Skeletal muscle satellite cell (primary cell): ENCODE data around the gene RAD23B.

Experiments
- H3K27me3 ChIP-seq: 2 replicates; pipeline ENCODE4 v1.7.0; 2013; ENCODE audit warnings: low read length; ENCODE audit not compliant: control insufficient read depth, insufficient read depth
- H3K36me3 ChIP-seq: 2 replicates; pipeline ENCODE4 v1.7.0; 2013; ENCODE audit warnings: mild to moderate bottlenecking, control low read depth, low read length; ENCODE audit not compliant: insufficient read depth
- H3K4me1 ChIP-seq: 2 replicates; pipeline ENCODE4 v1.7.0; 2013; ENCODE audit warnings: low read length; ENCODE audit not compliant: control insufficient read depth, insufficient read depth
- H3K4me2 ChIP-seq: 2 replicates; pipeline ENCODE4 v1.7.0; 2013; ENCODE audit warnings: mild to moderate bottlenecking, low read length
- H3K4me3 ChIP-seq: 2 replicates; pipeline ENCODE4 v1.7.0; 2013; ENCODE audit warnings: low read length
- H3K9ac ChIP-seq: 2 replicates; pipeline ENCODE4 v1.7.0; 2013; ENCODE audit warnings: mild to moderate bottlenecking, low read depth, low read length, moderate library complexity
- H3K9me3 ChIP-seq: replicated peaks from 2 replicates; pipeline ENCODE4 v1.7.0; 2013; ENCODE audit warnings: mild to moderate bottlenecking, control low read depth, low read length

RAD23B gene

DNA sequence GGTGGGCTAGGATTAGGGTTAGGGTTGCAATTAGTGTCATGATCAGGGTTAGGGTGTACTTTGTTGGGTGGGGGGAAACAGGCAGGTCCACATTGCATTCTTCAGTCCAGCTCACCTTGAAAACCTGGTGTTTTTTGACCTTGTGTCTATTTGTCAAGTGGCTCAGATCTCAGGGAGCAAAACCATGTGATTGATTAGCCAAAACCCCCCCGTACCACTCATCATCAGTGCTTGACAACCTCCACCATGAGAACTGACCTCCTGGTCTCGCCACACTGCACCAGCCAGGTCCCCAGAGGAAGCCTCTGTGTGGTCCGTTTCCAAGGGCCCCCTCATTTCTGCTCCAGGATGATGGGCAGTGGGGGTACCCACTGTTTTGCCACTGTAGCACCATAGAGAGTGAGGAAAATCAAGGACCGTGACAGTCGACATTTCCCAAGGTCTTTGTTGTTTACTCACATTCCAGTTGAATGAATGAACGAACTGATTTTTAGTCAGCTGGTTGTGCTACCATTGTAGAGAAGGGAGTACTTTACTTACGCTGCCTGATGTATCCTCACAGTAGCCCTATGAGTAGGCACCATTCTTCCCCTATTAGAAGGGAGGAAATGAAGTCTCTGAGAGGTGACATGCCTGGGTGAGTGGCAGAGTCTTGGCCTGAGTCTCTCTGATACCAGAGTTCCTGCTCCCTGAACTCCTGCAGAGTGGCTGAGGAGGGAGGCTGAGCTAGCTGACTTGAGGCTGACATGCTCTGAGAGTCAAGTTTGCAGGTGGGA is 84.8 kb downstream of the RAD23B start:
- no peaks in the 10 kb centered on the region for H3K36me3 ChIP-seq
- no peak overlapping the region for H3K9ac ChIP-seq
- no peaks in the 10 kb centered on the region for H3K9me3 ChIP-seq
- peaks cover 22% of the 10 kb centered on the region for H3K27me3 ChIP-seq
- no peaks in the 10 kb centered on the region for H3K4me1 ChIP-seq
- H3K4me2 ChIP-seq = no peak overlapping the region
- H3K4me3 ChIP-seq = no peak overlapping the region

DNA sequence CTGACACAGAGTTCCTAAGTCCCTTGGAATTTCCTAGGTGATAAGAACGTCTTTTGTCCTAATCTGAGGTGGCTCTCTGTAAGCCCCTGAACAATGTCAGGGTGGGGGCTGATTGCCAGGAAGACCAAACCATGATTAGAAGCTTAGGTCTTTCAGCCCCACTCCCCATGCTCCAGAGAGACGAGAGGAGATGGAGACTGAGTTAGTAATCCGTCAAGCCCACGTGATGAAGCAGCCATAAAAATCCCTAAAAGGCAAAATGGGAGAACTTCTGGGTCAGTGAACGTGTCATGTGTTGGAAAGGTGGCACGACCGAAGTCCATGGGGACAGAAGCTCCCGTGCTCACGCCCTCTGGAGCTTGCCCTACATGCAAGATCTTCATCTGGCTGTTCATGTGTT is 85.6 kb downstream of the RAD23B start:
- H3K4me3 ChIP-seq = no peak overlapping the region
- no peak overlapping the region for H3K9ac ChIP-seq
- no peaks in the 10 kb centered on the region for H3K4me1 ChIP-seq
- H3K4me2 ChIP-seq = no peak overlapping the region
- H3K9me3 ChIP-seq = no peaks in the 10 kb centered on the region
- peaks cover 22% of the 10 kb centered on the region for H3K27me3 ChIP-seq
- no peaks in the 10 kb centered on the region for H3K36me3 ChIP-seq

DNA sequence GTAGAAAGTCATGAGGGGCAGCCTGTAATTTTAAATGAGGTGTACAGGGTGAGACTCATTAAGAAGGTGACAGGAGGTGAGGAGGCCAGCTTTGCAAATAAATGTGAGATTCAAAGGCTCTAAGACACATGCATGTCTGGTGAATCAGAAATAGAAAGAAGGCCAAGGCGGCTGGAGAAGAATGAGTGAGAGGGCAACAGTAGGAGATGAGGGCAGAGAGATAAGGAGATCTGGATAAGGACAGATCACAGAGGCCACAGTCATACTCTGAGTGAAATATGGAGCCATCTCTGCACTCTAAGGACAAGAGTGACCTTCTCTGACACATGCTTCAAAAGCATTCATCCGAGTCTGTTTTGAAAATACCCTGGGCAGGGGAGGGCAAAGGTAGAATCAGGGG is 90.7 kb downstream of the RAD23B start:
- no peaks in the 10 kb centered on the region for H3K36me3 ChIP-seq
- H3K4me2 ChIP-seq = no peak overlapping the region
- H3K27me3 ChIP-seq = peaks cover 11% of the 10 kb centered on the region
- H3K4me1 ChIP-seq = no peaks in the 10 kb centered on the region
- H3K9ac ChIP-seq = no peak overlapping the region
- H3K9me3 ChIP-seq = no peaks in the 10 kb centered on the region
- no peak overlapping the region for H3K4me3 ChIP-seq

DNA sequence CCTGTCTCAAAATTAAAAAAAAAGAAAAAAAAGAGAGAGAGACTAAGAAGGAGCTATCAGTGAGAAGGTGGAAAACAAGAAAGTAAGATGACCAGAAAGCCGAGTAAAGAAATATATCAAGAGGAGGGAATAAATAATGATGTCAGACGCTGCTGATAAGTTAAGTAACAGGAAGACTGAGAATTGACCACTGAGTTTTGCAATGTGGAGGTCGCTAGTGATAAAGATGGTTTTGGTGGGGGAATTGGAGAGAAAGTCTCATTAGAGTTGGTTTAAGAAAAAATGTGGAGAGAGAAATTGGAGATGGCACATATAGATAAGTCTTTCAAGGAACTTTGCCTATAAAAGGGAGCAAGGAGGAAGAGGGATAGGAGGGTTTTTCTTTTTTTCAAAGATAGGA is 91.9 kb downstream of the RAD23B start:
- Histone ChIP-seq H3K4me3 (no peak overlapping the region), H3K4me2 (no peak overlapping the region), H3K36me3 (no peaks in the 10 kb centered on the region), H3K9me3 (no peaks in the 10 kb centered on the region), H3K9ac (no peak overlapping the region), H3K4me1 (no peaks in the 10 kb centered on the region), H3K27me3 (peaks cover 3% of the 10 kb centered on the region)

DNA sequence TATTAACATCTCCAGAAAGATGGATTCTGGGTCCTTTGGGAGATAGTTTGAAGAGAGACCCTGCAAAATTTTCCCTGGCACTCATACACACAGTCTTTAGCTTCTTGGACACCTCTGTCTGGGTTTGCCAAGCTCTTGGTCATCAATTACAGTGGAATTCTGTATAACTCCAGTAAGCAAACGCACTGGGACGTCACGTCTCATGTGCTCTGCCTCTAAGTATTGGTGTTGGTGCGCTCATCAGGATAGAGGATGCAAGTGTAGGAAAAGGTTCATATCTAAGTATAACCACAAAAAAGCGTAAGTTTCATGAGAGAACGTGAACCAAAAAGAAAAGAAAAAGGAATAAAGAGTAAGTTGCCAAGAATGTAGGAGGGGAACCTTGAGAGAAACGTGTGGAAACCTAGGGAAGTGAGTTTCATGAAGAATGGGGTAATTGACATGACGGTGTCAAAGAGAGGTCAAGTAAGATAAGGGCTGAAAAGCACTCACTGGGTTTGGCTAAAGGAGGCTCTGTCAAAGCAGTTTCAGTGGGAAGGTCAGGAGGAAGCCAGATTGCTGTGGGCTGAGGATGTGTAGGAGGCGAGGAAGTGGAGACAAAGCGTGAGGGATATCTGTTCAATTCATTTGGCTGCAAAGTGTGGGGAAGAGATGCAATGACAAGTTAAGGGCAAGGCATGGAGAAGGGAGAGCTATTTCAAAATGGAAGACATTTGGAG is 92.7 kb downstream of the RAD23B start:
- no peak overlapping the region for H3K9ac ChIP-seq
- H3K4me2 ChIP-seq = no peak overlapping the region
- no peaks in the 10 kb centered on the region for H3K36me3 ChIP-seq
- H3K4me1 ChIP-seq = no peaks in the 10 kb centered on the region
- H3K9me3 ChIP-seq = no peaks in the 10 kb centered on the region
- H3K27me3 ChIP-seq = peaks cover 3% of the 10 kb centered on the region
- H3K4me3 ChIP-seq = no peak overlapping the region

DNA sequence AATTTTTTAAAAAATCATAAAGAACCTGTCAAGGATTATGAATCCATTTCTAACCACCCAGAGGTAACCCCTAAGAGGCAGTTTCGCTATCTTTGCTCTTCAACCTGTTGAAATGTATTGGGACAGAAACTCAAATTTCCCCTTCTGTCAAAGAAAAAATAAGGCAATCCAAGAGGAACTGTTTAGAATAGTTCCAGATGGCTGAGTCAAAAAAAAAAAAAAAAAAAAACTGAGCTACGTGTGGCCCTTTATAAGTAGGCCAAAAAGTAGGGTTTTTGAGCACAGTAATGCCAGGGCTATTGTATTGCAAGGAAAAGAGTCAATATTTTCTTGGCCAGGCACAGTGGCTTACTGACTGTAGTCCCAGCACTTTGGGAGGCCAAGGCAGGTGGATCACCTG is 94.9 kb downstream of the RAD23B start:
- Histone ChIP-seq H3K9ac (no peak overlapping the region), H3K4me3 (no peak overlapping the region), H3K4me2 (no peak overlapping the region), H3K9me3 (no peaks in the 10 kb centered on the region), H3K36me3 (no peaks in the 10 kb centered on the region), H3K4me1 (no peaks in the 10 kb centered on the region), H3K27me3 (no peaks in the 10 kb centered on the region)
